Kidney (tissue), 14 donors: ENCODE measurements around the gene THSD4. TPM values are rescaled to one million over a fixed set of nuclear protein-coding genes. Genes with fewer than 3 reads are reported as not detected.
A peak's percentile ranks its signal among the peaks of the same experiment; 100 is the strongest.

Source experiments
- DNase-seq, 5 donors: peaks; one replicate each; pipeline ENCODE4 v3.0.0-alpha.2; 2013 to 2020
- FAIRE-seq: peaks from 2 replicates; lab custom pipeline; 2012; peaks lifted over from hg19 to GRCh38; lab: Jason Lieb, UNC
- H3K27ac ChIP-seq, 2 donors: one replicate each; pipeline ENCODE4 v1.7.0; 2013; ENCODE audit warnings: low read depth in 2 of 2, low read length in 2 of 2, inconsistent platforms in 1 of 2
- H3K27me3 ChIP-seq: one replicate; pipeline ENCODE4 v1.7.1; 2013; ENCODE audit warnings: low read length, inconsistent platforms; ENCODE audit not compliant: control insufficient read depth, insufficient read depth
- H3K36me3 ChIP-seq, 3 donors: one replicate each; pipeline versions ENCODE4 v1.7.0 to v1.7.1; 2013; ENCODE audit warnings: low read length in 3 of 3, control low read depth in 1 of 3, inconsistent platforms in 1 of 3; ENCODE audit not compliant: insufficient read depth in 3 of 3, control insufficient read depth in 2 of 3
- H3K4me1 ChIP-seq, 3 donors: one replicate each; pipeline versions ENCODE4 v1.7.0 to v1.7.1; 2013; ENCODE audit warnings: low read length in 3 of 3, inconsistent platforms in 1 of 3, low read depth in 1 of 3; ENCODE audit not compliant: control insufficient read depth in 2 of 3, insufficient read depth in 2 of 3
- H3K4me3 ChIP-seq, 3 donors: one replicate each; pipeline versions ENCODE4 v1.7.0 to v1.8.1; 2013; ENCODE audit warnings: low read length in 3 of 3, control low read depth in 1 of 3, inconsistent platforms in 1 of 3
- H3K9ac ChIP-seq, 3 donors: one replicate each; pipeline versions ENCODE4 v1.7.0 to v1.7.1; 2013; ENCODE audit warnings: low read length in 3 of 3, control low read depth in 1 of 3, inconsistent platforms in 1 of 3
- H3K9me3 ChIP-seq, 3 donors: one replicate each; pipeline versions ENCODE4 v1.7.0 to v1.7.1; 2013; ENCODE audit warnings: low read length in 3 of 3, control low read depth in 1 of 3, inconsistent platforms in 1 of 3; ENCODE audit not compliant: control insufficient read depth in 2 of 3, insufficient read depth in 1 of 3
- intact Hi-C: fragments of 100-400 bp; cut with DNase I; formaldehyde crosslinking; loops from one replicate; pipeline ENCODE4 v1.11.1; 2022
- polyA plus RNA-seq: library from polyadenylated mRNA; stranded (reverse); fragments of 350-450 nt; fragmentation: Illumina TruSeq; extraction: RNeasy Lipid Tissue Mini Kit (QIAGEN cat#74804); gene quantifications from one replicate; pipeline ENCODE4 v1.2.3, GENCODE V29; 2014; ENCODE audit warnings: low read depth, low replicate concordance; ENCODE audit not compliant: insufficient read depth
- total RNA-seq: library from RNA; stranded (reverse); fragmentation: NEBNext Ultra II Directional; extraction: Animal tissue kit (Norgen Biotek cat#: 25700); gene quantifications from one replicate; pipeline ENCODE4 v1.2.1, GENCODE V29; 2021
- TF ChIP-seq, protein P1 (sequence below): IDR thresholded peaks from 3 replicates; pipeline ENCODE4 v1.5.1; 2012; ENCODE audit warnings: mild to moderate bottlenecking, moderate library complexity, borderline replicate concordance; ENCODE audit not compliant: insufficient read depth; ENCODE audit errors: extremely low read depth
- donor health status: control.
- donor health status: control.
- donor health status: control.
- donor health status: control.
- donor health status: control.
- donor health status: DM: yes; HTN: yes; CAD: no.
- donor health status: Normal renal cell carcinoma (clear cell type).

The THSD4 gene
- total and polyA plus RNA-seq, 2 donors from 2014 or later, result 9.4 to 36.3 TPM

DNA sequence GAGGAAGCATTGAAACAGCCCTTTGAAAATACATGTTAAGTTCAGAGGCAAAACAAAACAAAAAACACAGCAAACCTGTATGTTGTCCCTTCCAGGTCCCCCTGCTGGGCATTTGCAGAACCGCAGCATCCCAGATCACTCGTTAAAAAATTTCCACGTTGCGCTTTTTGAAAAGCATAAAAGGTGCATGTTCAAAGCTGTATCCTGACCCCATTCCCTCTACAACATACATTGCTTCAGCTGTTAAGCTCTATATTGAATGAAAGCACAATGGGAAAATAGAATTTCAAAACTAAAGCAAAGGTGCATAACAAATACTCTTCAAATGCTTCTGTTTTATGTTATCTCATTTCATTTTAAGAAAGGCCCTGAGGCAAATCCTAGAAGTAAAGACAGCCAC, 328.3 kb downstream of the THSD4 start:
- Histone ChIP-seq H3K4me3 (no peak overlapping the region), H3K27me3 (no peaks in the 10 kb centered on the region), H3K27ac (no peak overlapping the region), H3K9me3 (no peaks in the 10 kb centered on the region), H3K36me3 (no peaks in the 10 kb centered on the region), H3K9ac (no peak overlapping the region), H3K4me1 (peaks cover 0 to 6% (median 0%) of the 10 kb centered on the region in 3 donors)
- DNase-seq (peak in 4 of 5 donors; percentile 58 to 68 (median 62)), FAIRE-seq (no peak)
- intact Hi-C loops, result no loop called here
- TF ChIP-seq, protein P1, sequence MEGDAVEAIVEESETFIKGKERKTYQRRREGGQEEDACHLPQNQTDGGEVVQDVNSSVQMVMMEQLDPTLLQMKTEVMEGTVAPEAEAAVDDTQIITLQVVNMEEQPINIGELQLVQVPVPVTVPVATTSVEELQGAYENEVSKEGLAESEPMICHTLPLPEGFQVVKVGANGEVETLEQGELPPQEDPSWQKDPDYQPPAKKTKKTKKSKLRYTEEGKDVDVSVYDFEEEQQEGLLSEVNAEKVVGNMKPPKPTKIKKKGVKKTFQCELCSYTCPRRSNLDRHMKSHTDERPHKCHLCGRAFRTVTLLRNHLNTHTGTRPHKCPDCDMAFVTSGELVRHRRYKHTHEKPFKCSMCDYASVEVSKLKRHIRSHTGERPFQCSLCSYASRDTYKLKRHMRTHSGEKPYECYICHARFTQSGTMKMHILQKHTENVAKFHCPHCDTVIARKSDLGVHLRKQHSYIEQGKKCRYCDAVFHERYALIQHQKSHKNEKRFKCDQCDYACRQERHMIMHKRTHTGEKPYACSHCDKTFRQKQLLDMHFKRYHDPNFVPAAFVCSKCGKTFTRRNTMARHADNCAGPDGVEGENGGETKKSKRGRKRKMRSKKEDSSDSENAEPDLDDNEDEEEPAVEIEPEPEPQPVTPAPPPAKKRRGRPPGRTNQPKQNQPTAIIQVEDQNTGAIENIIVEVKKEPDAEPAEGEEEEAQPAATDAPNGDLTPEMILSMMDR, result peak; percentile 76

GRCh38 chr15:71444032-71444810, 328.9 kb downstream of the THSD4 start:
- intact Hi-C loops, result no loop called here
- H3K4me3 ChIP-seq, result no peak overlapping the region
- H3K9me3 ChIP-seq, result no peaks in the 10 kb centered on the region
- no peak overlapping the region for H3K9ac ChIP-seq
- FAIRE-seq (no peak), DNase-seq (no peak)
- H3K27me3 ChIP-seq, result no peaks in the 10 kb centered on the region
- H3K36me3 ChIP-seq, result no peaks in the 10 kb centered on the region
- TF ChIP-seq, protein P1, result no peak
- H3K27ac ChIP-seq, result no peak overlapping the region
- H3K4me1 ChIP-seq, result peaks cover 0 to 6% (median 3%) of the 10 kb centered on the region in 3 donors

GRCh38 chr15:71444866-71445590, 329.8 kb downstream of the THSD4 start:
- TF ChIP-seq, protein P1, result no peak
- no peaks in the 10 kb centered on the region for H3K36me3 ChIP-seq
- H3K27ac ChIP-seq, result no peak overlapping the region
- peaks cover 0 to 6% (median 3%) of the 10 kb centered on the region in 3 donors for H3K4me1 ChIP-seq
- no peak for DNase-seq
- intact Hi-C loops, result no loop called here
- H3K4me3 ChIP-seq, result no peak overlapping the region
- FAIRE-seq, result no peak
- no peaks in the 10 kb centered on the region for H3K27me3 ChIP-seq
- H3K9ac ChIP-seq, result no peak overlapping the region
- no peaks in the 10 kb centered on the region for H3K9me3 ChIP-seq
